Measurements from ENCODE around the gene PDE10A. TPM values are rescaled to one million over a fixed set of nuclear protein-coding genes. Genes with fewer than 3 reads are reported as not detected.

PDE10A gene
- total RNA-seq, 1 experiment from 2014 or later: 0.31 TPM

GRCh38 chr6:165439928-165440554 lies 223.0 kb downstream of the PDE10A start:
- TF ChIP-seq CTCF (conservative IDR thresholded peaks at IDR 0.05): peak; percentile 77
- Histone ChIP-seq H3K56ac (ENCODE audit: insufficient read length, low read depth, low read length) (no peak overlapping the region), H3K27me3 (ENCODE audit: insufficient read depth, low read length) (no peaks in the 10 kb centered on the region), H3K79me2 (ENCODE audit: insufficient read depth, low read length) (no peaks in the 10 kb centered on the region), H3K23ac (ENCODE audit: insufficient read length, low read depth, low read length) (no peak overlapping the region), H3K9me3 (ENCODE audit: control insufficient read depth, low read depth, low read length) (no peaks in the 10 kb centered on the region), H3K27ac (ENCODE audit: insufficient read length, low read depth, low read length) (no peak overlapping the region), H2BK15ac (ENCODE audit: low read depth, low read length) (no peak overlapping the region), H3K4me2 (ENCODE audit: insufficient read depth, insufficient read length, low read length) (no peak overlapping the region), H2AFZ (ENCODE audit: low read length) (no peak overlapping the region), H4K5ac (ENCODE audit: insufficient read length, low read depth, low read length) (no peak overlapping the region), H3K4ac (ENCODE audit: low read depth, low read length) (no peak overlapping the region), H4K91ac (ENCODE audit: insufficient read length, low read depth, low read length) (no peak overlapping the region), H2BK120ac (ENCODE audit: low read depth, low read length, poor library complexity, severe bottlenecking) (no peak overlapping the region), H4K20me1 (ENCODE audit: control insufficient read depth, insufficient read depth, insufficient read length) (no peaks in the 10 kb centered on the region), H3T11ph (ENCODE audit: low read length) (no peak overlapping the region), H3K18ac (ENCODE audit: insufficient read length, low read depth, low read length) (no peak overlapping the region), H3K4me1 (ENCODE audit: insufficient read depth, low read length) (no peaks in the 10 kb centered on the region), H2BK5ac (ENCODE audit: insufficient read length, low read length) (no peak overlapping the region), H3K23me2 (ENCODE audit: insufficient read length, low read depth, low read length, poor library complexity, severe bottlenecking) (no peaks in the 10 kb centered on the region), H2BK12ac (ENCODE audit: insufficient read length, low read depth, low read length) (no peak overlapping the region), H3K9ac (ENCODE audit: extremely low read depth, insufficient read length, low read length) (no peak overlapping the region), H2BK20ac (ENCODE audit: low read depth, low read length, poor library complexity, severe bottlenecking) (no peak overlapping the region), H2AK5ac (ENCODE audit: insufficient read length, low read length) (no peak overlapping the region), H4K8ac (replicated peaks; ENCODE audit: insufficient read length, low read depth, low read length) (no peak overlapping the region), H3K79me1 (ENCODE audit: insufficient read depth, low read depth, low read length, poor library complexity, severe bottlenecking) (no peaks in the 10 kb centered on the region), H3K14ac (ENCODE audit: insufficient read depth, low read length) (no peak overlapping the region)
- H3K9me3 Mint-ChIP-seq: peaks cover 17 to 18% of the 10 kb centered on the region in 2 experiments
- no peaks in the 10 kb centered on the region for H3K27me3 Mint-ChIP-seq (ENCODE audit: low read depth)
- H3K4me3 Mint-ChIP-seq: no peak overlapping the region
- H3K36me3 Mint-ChIP-seq (ENCODE audit: insufficient read depth in 1 of 3, low read depth in 3 of 3): peaks cover 10 to 16% (median 13%) of the 10 kb centered on the region in 3 experiments
- no peak overlapping the region for H3K27ac Mint-ChIP-seq
- no peak for DNase-seq
- H3K4me1 Mint-ChIP-seq: peaks cover 0 to under 1% of the 10 kb centered on the region in 2 experiments; a peak in 3 of 4 replicates
- no CpG with 5 or more reads among the region's 4 CpGs for WGBS (ENCODE audit: extremely low coverage, insufficient read length, low lambda C conversion rate)

Measured in H9 (cell line).